ENCODE data around the gene GGA1. TPM values are rescaled to one million over a fixed set of nuclear protein-coding genes. Genes with fewer than 3 reads are reported as not detected.
"Not testable (repeated sequence)": the region's sequence is repeated elsewhere in the genome, so short reads cannot be mapped to it uniquely, and the experiment has no call there.

Gene GGA1
- total RNA-seq, 2 donors from 2014 or later: 85.5 to 142 TPM

- no peak for DNase-seq (ENCODE audit: low spot score)
- no peaks in the 10 kb centered on the region for H3K9me3 Mint-ChIP-seq
- H3K36me3 Mint-ChIP-seq: peaks cover 5% of the 10 kb centered on the region
- no peak for ATAC-seq
- no peak overlapping the region for H3K27ac Mint-ChIP-seq
- H3K4me1 Mint-ChIP-seq (ENCODE audit: low read depth in 2 of 2): peaks cover 8 to 16% of the 10 kb centered on the region in 2 donors
- no peak overlapping the region for H3K4me3 Mint-ChIP-seq
- no peaks in the 10 kb centered on the region for H3K27me3 Mint-ChIP-seq
Measured at GRCh38 chr22:37647317-37647716, 38.7 kb downstream of the GGA1 start.

- Mint-ChIP-seq H3K27ac (no peak overlapping the region), H3K36me3 (peaks cover 5% of the 10 kb centered on the region)
Measured at GRCh38 chr22:37647928-37648327, 39.3 kb downstream of the GGA1 start.

GRCh38 chr22:37650463-37651136, 42.0 kb downstream of the GGA1 start:
- Mint-ChIP-seq H3K36me3 (no peaks in the 10 kb centered on the region), H3K27me3 (no peaks in the 10 kb centered on the region), H3K4me3 (no peak overlapping the region), H3K4me1 (ENCODE audit: low read depth in 2 of 2) (no peaks in the 10 kb centered on the region), H3K27ac (no peak overlapping the region), H3K9me3 (no peaks in the 10 kb centered on the region)
- DNase-seq (ENCODE audit: low spot score) (no peak), ATAC-seq (no peak)

More at GRCh38 chr22:37647928-37648327, 39.3 kb downstream of the GGA1 start:
- Mint-ChIP-seq H3K4me1 (ENCODE audit: low read depth in 2 of 2) (peaks cover 8 to 12% of the 10 kb centered on the region in 2 donors), H3K27me3 (no peaks in the 10 kb centered on the region), H3K9me3 (no peaks in the 10 kb centered on the region), H3K4me3 (no peak overlapping the region)
- ATAC-seq: no peak
- DNase-seq (ENCODE audit: low spot score): no peak

- H3K36me3 Mint-ChIP-seq: no peaks in the 10 kb centered on the region
- H3K4me3 Mint-ChIP-seq: no peak overlapping the region
- no peaks in the 10 kb centered on the region for H3K27me3 Mint-ChIP-seq
- ATAC-seq (no peak), DNase-seq (ENCODE audit: low spot score) (no peak)
- no peaks in the 10 kb centered on the region for H3K9me3 Mint-ChIP-seq
- H3K27ac Mint-ChIP-seq: peak overlapping the region in 1 of 2 donors; percentile 47
- H3K4me1 Mint-ChIP-seq (ENCODE audit: low read depth in 2 of 2): peaks cover 17 to 18% of the 10 kb centered on the region in 2 donors
Measured at GRCh38 chr22:37654563-37655251, 46.1 kb downstream of the GGA1 start.

GRCh38 chr22:37655252-37655563, 46.6 kb downstream of the GGA1 start:
- no peaks in the 10 kb centered on the region for H3K36me3 Mint-ChIP-seq
- peaks cover 22 to 23% of the 10 kb centered on the region in 2 donors for H3K4me1 Mint-ChIP-seq (ENCODE audit: low read depth in 2 of 2)
- ATAC-seq: no peak
- H3K27ac Mint-ChIP-seq: no peak overlapping the region
- H3K27me3 Mint-ChIP-seq: no peaks in the 10 kb centered on the region
- H3K4me3 Mint-ChIP-seq: no peak overlapping the region
- no peaks in the 10 kb centered on the region for H3K9me3 Mint-ChIP-seq
- no peak for DNase-seq (ENCODE audit: low spot score)

- not testable (repeated sequence) for ATAC-seq; H3K9me3 Mint-ChIP-seq; H3K36me3 Mint-ChIP-seq; DNase-seq (ENCODE audit: low spot score); H3K27me3 Mint-ChIP-seq; H3K4me3 Mint-ChIP-seq
- H3K4me1 Mint-ChIP-seq (ENCODE audit: low read depth in 2 of 2): peaks cover 33 to 35% of the 10 kb centered on the region in 2 donors
- peak overlapping the region; percentile 62 to 68 for H3K27ac Mint-ChIP-seq
Measured at GRCh38 chr22:37656583-37656982, 47.9 kb downstream of the GGA1 start.

- Mint-ChIP-seq H3K4me3 (peak overlapping the region; percentile 84), H3K27ac (peak overlapping the region; percentile 77 to 95), H3K4me1 (ENCODE audit: low read depth in 2 of 2) (peaks cover 40% of the 10 kb centered on the region in 2 donors), H3K36me3 (no peaks in the 10 kb centered on the region), H3K27me3 (no peaks in the 10 kb centered on the region), H3K9me3 (no peaks in the 10 kb centered on the region)
- DNase-seq (ENCODE audit: low spot score) (no peak), ATAC-seq (no peak)
Measured at GRCh38 chr22:37657590-37658132, 49.0 kb downstream of the GGA1 start.

GRCh38 chr22:37658133-37659065, 49.8 kb downstream of the GGA1 start, which contains the start of gene PDXP:
Gene PDXP (plus strand): TSS chr22:37658723. CDS start chr22:37658783, 60 bp downstream.
- Mint-ChIP-seq H3K27me3 (no peaks in the 10 kb centered on the region), H3K9me3 (no peaks in the 10 kb centered on the region), H3K4me3 (peak within 1 kb of the TSS; percentile 91), H3K36me3 (no peaks in the 10 kb centered on the region), H3K4me1 (ENCODE audit: low read depth in 2 of 2) (peaks cover 40% of the 10 kb centered on the region in 2 donors), H3K27ac (peak within 1 kb of the TSS; percentile 77 to 95)
- ATAC-seq: peak; percentile 96 to 98
- peak; percentile 99 for DNase-seq (ENCODE audit: low spot score)

GRCh38 chr22:37659066-37659896, 50.6 kb downstream of the GGA1 start:
- Mint-ChIP-seq H3K4me3 (peak overlapping the region; percentile 91), H3K4me1 (ENCODE audit: low read depth in 2 of 2) (peaks cover 40% of the 10 kb centered on the region in 2 donors), H3K27ac (peak overlapping the region; percentile 49 to 77), H3K36me3 (no peaks in the 10 kb centered on the region), H3K27me3 (no peaks in the 10 kb centered on the region), H3K9me3 (no peaks in the 10 kb centered on the region)
- ATAC-seq: peak in 1 of 2 donors; percentile 10
- no peak for DNase-seq (ENCODE audit: low spot score)

GRCh38 chr22:37659897-37660708, 51.5 kb downstream of the GGA1 start:
- Mint-ChIP-seq H3K4me1 (ENCODE audit: low read depth in 2 of 2) (peaks cover 40% of the 10 kb centered on the region in 2 donors), H3K4me3 (peak overlapping the region; percentile 91), H3K27ac (peak overlapping the region; percentile 49 to 77), H3K36me3 (no peaks in the 10 kb centered on the region), H3K9me3 (no peaks in the 10 kb centered on the region), H3K27me3 (no peaks in the 10 kb centered on the region)
- no peak for DNase-seq (ENCODE audit: low spot score)
- no peak for ATAC-seq

GRCh38 chr22:37660709-37661045, 52.0 kb downstream of the GGA1 start:
- no peaks in the 10 kb centered on the region for H3K9me3 Mint-ChIP-seq
- peaks cover 40% of the 10 kb centered on the region in 2 donors for H3K4me1 Mint-ChIP-seq (ENCODE audit: low read depth in 2 of 2)
- H3K27me3 Mint-ChIP-seq: no peaks in the 10 kb centered on the region
- ATAC-seq (no peak), DNase-seq (ENCODE audit: low spot score) (no peak)
- H3K27ac Mint-ChIP-seq: peak overlapping the region; percentile 49 to 77
- H3K4me3 Mint-ChIP-seq: peak overlapping the region; percentile 91
- no peaks in the 10 kb centered on the region for H3K36me3 Mint-ChIP-seq

GRCh38 chr22:37661160-37661924, 52.7 kb downstream of the GGA1 start:
- Mint-ChIP-seq H3K4me1 (ENCODE audit: low read depth in 2 of 2) (peaks cover 37 to 42% of the 10 kb centered on the region in 2 donors), H3K27ac (peak overlapping the region in 1 of 2 donors; percentile 28), H3K4me3 (peak overlapping the region; percentile 91), H3K36me3 (no peaks in the 10 kb centered on the region), H3K9me3 (no peaks in the 10 kb centered on the region), H3K27me3 (no peaks in the 10 kb centered on the region)
- ATAC-seq: no peak
- no peak for DNase-seq (ENCODE audit: low spot score)

All from natural killer cell treated with Interleukin-12 subunit alpha and Interleukin-12 subunit beta and Interleukin-15 and Interleukin-18, amount 100 ng/mL, for 72 hours (primary cell).